HG03175 (cell line): Measurements from ENCODE around the gene UBAP2.

Source experiments
- ATAC-seq: cut with Tn5 transposase; IDR thresholded peaks from one replicate; pipeline ENCODE4 v1.9.1; 2021; ENCODE audit warnings: mild to moderate bottlenecking, moderate library complexity; ENCODE audit not compliant: unreplicated experiment

The UBAP2 gene

GRCh38 chr9:33880211-33881089, 168.2 kb downstream of the UBAP2 start:
- ATAC-seq = no peak

- no peak for ATAC-seq
These were observed 169.9 kb downstream of the UBAP2 start for GRCh38 chr9:33878691-33879366.

- ATAC-seq = no peak
These were observed 170.8 kb downstream of the UBAP2 start for GRCh38 chr9:33877727-33878489.
